SK-N-SH (cell line): ENCODE results near the gene HEBP1. TPM values are rescaled to one million over a fixed set of nuclear protein-coding genes. Genes with fewer than 3 reads are reported as not detected.

Experiments
- CTCF ChIA-PET: fragments of 300-600, 350-600 bp; formaldehyde crosslinking; extraction: SDS; loops from one replicate; lab custom pipeline; 2021; lab: Yijun Ruan, JAX
- POLR2A ChIA-PET: fragments of 350-600 bp; sonication (Branson Sonifier 250); formaldehyde crosslinking; extraction: SDS; loops from one replicate; lab custom pipeline; 2020; ENCODE audit warnings: antibody characterized with exemption, inconsistent platforms; lab: Yijun Ruan, JAX
- DNase-seq: peaks from one replicate; pipeline ENCODE4 v3.0.0; 2012
- H2AFZ ChIP-seq: fragments of 200-600 bp; sonication (generic); 2 replicates; pipeline ENCODE4 v1.8.1; 2016; ENCODE audit warnings: antibody characterized with exemption, mild to moderate bottlenecking, low read depth
- H3F3A ChIP-seq: fragments of 200-600 bp; sonication (generic); replicated peaks from 2 replicates; pipeline ENCODE3; 2016; ENCODE audit warnings: antibody characterized with exemption, mild to moderate bottlenecking; ENCODE audit not compliant: insufficient read depth
- H3K27ac ChIP-seq, 2 experiments: fragments of 200-500 bp in 1 of 2; fragments of 200-600 bp in 1 of 2; sonication (Bioruptor generic) in 1 of 2; sonication (generic), shearing (Covaris generic) in 1 of 2; 2 replicates each; pipeline versions ENCODE4 v1.5.1 to v1.6.1; 2014 to 2016; ENCODE audit warnings: low read depth in 2 of 2, inconsistent platforms in 1 of 2, low read length in 1 of 2, mild to moderate bottlenecking in 1 of 2, mixed read lengths in 1 of 2
- H3K27me3 ChIP-seq: fragments of 200-600 bp; sonication (generic), shearing (Covaris generic); 2 replicates; pipeline ENCODE4 v1.6.1; 2016; ENCODE audit warnings: mixed run types; ENCODE audit not compliant: insufficient read depth
- H3K36me3 ChIP-seq, 2 experiments: fragments of 200-500 bp in 1 of 2; fragments of 200-600 bp in 1 of 2; sonication (Bioruptor generic) in 1 of 2; sonication (generic) in 1 of 2; replicated peaks in 1 of 2; 2 replicates each; pipeline versions ENCODE3 to v1.5.1; 2014 to 2016; ENCODE audit warnings: low read length in 1 of 2, mild to moderate bottlenecking in 1 of 2; ENCODE audit not compliant: insufficient read depth in 2 of 2, control insufficient read depth in 1 of 2
- H3K4me1 ChIP-seq, 2 experiments: fragments of 200-500 bp in 1 of 2; fragments of 200-600 bp in 1 of 2; sonication (Bioruptor generic) in 1 of 2; sonication (generic), shearing (Covaris generic) in 1 of 2; 2 replicates each; pipeline versions ENCODE4 v1.5.1 to v1.6.1; 2014 to 2016; ENCODE audit warnings: low read depth in 1 of 2, low read length in 1 of 2, mixed run types in 1 of 2; ENCODE audit not compliant: insufficient read depth in 2 of 2, control insufficient read depth in 1 of 2
- H3K4me2 ChIP-seq: fragments of 200-600 bp; sonication (generic), shearing (Covaris generic); 2 replicates; pipeline ENCODE4 v1.6.1; 2017; ENCODE audit warnings: mixed run types
- H3K4me3 ChIP-seq, 2 experiments: fragments of 200-500 bp in 1 of 2; fragments of 200-600 bp in 1 of 2; sonication (Bioruptor generic) in 1 of 2; sonication (generic), shearing (Covaris generic) in 1 of 2; 2 replicates each; pipeline versions ENCODE4 v1.5.1 to v1.8.1; 2014 to 2016; ENCODE audit warnings: low read depth in 2 of 2, inconsistent platforms in 1 of 2, low read length in 1 of 2, mild to moderate bottlenecking in 1 of 2, mixed read lengths in 1 of 2, moderate library complexity in 1 of 2
- H3K79me2 ChIP-seq: fragments of 200-600 bp; sonication (generic); 2 replicates; pipeline ENCODE4 v1.8.1; 2017; ENCODE audit warnings: mild to moderate bottlenecking; ENCODE audit not compliant: insufficient read depth
- H3K9ac ChIP-seq: fragments of 200-600 bp; sonication (generic); 2 replicates; pipeline ENCODE4 v1.6.1; 2017; ENCODE audit warnings: mixed run types
- H3K9me2 ChIP-seq: fragments of 200-600 bp; sonication (generic); 2 replicates; pipeline ENCODE4 v1.6.1; 2017; ENCODE audit warnings: mixed run types
- H3K9me3 ChIP-seq: fragments of 200-600 bp; sonication (generic); 2 replicates; pipeline ENCODE4 v1.6.1; 2017; ENCODE audit warnings: mixed run types, mild to moderate bottlenecking, moderate library complexity
- H4K20me1 ChIP-seq: fragments of 200-600 bp; sonication (generic); 2 replicates; pipeline ENCODE4 v1.6.1; 2017; ENCODE audit warnings: mild to moderate bottlenecking, mixed run types; ENCODE audit not compliant: insufficient read depth
- ELF1 ChIP-seq: IDR thresholded peaks from 2 replicates; pipeline ENCODE4 v1.4.0; 2012
- FOSL2 ChIP-seq: IDR thresholded peaks from 2 replicates; pipeline ENCODE4 v1.4.0; 2012; ENCODE audit warnings: low read depth, mild to moderate bottlenecking, moderate library complexity, borderline replicate concordance
- FOXJ3 ChIP-seq: sonication (generic); formaldehyde crosslinking; IDR thresholded peaks from 2 replicates; pipeline ENCODE4 v1.5.1; 2020; ENCODE audit warnings: mild to moderate bottlenecking, missing genetic modification reagents
- FOXM1 ChIP-seq: IDR thresholded peaks from 2 replicates; pipeline ENCODE4 v1.4.0; 2012; ENCODE audit warnings: low read depth, mild to moderate bottlenecking
- MXI1 ChIP-seq: IDR thresholded peaks from 2 replicates; pipeline ENCODE4 v1.6.1; 2012; ENCODE audit warnings: mild to moderate bottlenecking, low read depth, low read length, improper control_type of control experiment
- RAD21 ChIP-seq: IDR thresholded peaks from 2 replicates; pipeline ENCODE4 v1.6.1; 2012; ENCODE audit warnings: mild to moderate bottlenecking, low read length
- SMC3 ChIP-seq: IDR thresholded peaks from 2 replicates; pipeline ENCODE4 v1.6.1; 2012; ENCODE audit warnings: low read depth, low read length, improper control_type of control experiment
- WGBS: methylation state at CpG from one replicate; pipeline ENCODE4 v1.1.6; 2017; ENCODE audit warnings: low lambda C conversion rate; 5-methylcytosine and 5-hydroxymethylcytosine counted together
- polyA plus RNA-seq, 3 experiments: library from polyadenylated mRNA; depleted of rRNA; stranded (reverse); fragments of >200 nt; gene quantifications; 2 replicates each; pipeline ENCODE4 v1.2.3, GENCODE V29; 2012
- TF ChIP-seq, protein P1 (sequence below): fragments of 150-350 bp; IDR thresholded peaks from 2 replicates; pipeline ENCODE4 v1.6.1; 2017; ENCODE audit warnings: antibody characterized with exemption, low read length, low read depth, borderline replicate concordance
- TF ChIP-seq, protein P2 (sequence below): fragments of 200-600 bp; sonication (generic); IDR thresholded peaks from 2 replicates; pipeline ENCODE4 v1.6.1; 2017; ENCODE audit warnings: antibody characterized with exemption, mild to moderate bottlenecking, moderate library complexity
- TF ChIP-seq, protein P3 (sequence below): IDR thresholded peaks from 2 replicates; pipeline ENCODE4 v1.4.0; 2012; ENCODE audit warnings: low read depth
- TF ChIP-seq, protein P4 (sequence below): IDR thresholded peaks from 2 replicates; pipeline ENCODE4; 2012

HEBP1 gene
- polyA plus RNA-seq, 1 of the 3 experiments (the other 2 are of a cell fraction): 17.9 TPM

DNA sequence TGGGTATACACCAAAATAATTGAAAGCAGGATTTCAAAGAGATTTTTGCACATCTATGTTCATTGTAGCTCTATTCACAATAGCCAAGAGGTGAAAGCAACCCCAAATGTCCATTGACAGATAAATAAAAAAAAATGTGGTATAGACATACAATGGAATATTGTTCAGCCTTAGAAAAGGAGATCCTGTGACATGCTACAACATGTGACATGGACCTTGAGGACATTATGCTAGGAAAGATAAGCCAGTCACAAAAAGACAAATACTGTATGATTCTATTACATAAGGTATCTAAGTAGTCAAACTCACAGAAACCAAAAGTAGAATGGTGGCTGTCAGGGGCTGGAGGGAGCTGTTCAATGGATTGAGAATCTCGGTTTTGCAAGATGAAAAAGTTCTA, 60.2 kb downstream of the HEBP1 start:
- H3K4me2 ChIP-seq: no peak overlapping the region
- ChIA-PET CTCF (no interaction called here), POLR2A (no interaction called here)
- no peaks in the 10 kb centered on the region for H3K9me2 ChIP-seq
- H3K9ac ChIP-seq: no peak overlapping the region
- no peaks in the 10 kb centered on the region for H3K9me3 ChIP-seq
- no peaks in the 10 kb centered on the region for H3K27me3 ChIP-seq
- no peak overlapping the region for H2AFZ ChIP-seq
- no peaks in the 10 kb centered on the region for H3F3A ChIP-seq
- whole genome bisulfite sequencing: 70% methylated on average over 1 of the region's 1 CpG
- H3K36me3 ChIP-seq: no peaks in the 10 kb centered on the region
- H3K4me1 ChIP-seq: no peaks in the 10 kb centered on the region
- no peak overlapping the region for H3K4me3 ChIP-seq
- no peaks in the 10 kb centered on the region for H3K79me2 ChIP-seq
- no peaks in the 10 kb centered on the region for H4K20me1 ChIP-seq
- TF ChIP-seq, protein P1, sequence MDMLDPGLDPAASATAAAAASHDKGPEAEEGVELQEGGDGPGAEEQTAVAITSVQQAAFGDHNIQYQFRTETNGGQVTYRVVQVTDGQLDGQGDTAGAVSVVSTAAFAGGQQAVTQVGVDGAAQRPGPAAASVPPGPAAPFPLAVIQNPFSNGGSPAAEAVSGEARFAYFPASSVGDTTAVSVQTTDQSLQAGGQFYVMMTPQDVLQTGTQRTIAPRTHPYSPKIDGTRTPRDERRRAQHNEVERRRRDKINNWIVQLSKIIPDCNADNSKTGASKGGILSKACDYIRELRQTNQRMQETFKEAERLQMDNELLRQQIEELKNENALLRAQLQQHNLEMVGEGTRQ: no peak
- no peak for DNase-seq
- H3K27ac ChIP-seq: no peak overlapping the region

DNA sequence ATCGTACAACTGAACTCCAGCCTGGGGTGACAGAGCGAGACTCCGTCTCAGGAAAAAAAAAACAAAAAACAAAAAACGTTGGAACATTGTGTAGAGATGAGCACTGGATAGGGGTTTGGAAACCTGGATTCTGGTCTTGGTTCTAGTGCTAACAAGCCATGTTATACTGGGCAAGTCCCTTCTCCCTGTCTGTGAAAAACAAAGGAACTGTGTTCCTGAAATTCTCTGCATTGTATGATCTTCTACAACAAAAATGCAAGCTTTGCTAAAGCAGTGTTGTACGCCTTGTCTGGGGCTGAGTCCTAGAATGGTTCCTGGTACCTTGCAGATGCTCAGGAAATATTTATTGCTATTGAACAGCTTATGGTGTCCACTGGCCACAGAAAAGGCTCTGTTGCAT, 61.5 kb downstream of the HEBP1 start:
- no peak for DNase-seq
- Histone ChIP-seq H3K4me2 (no peak overlapping the region), H3K9me3 (no peaks in the 10 kb centered on the region), H3K27me3 (no peaks in the 10 kb centered on the region), H3K9me2 (no peaks in the 10 kb centered on the region), H3K4me3 (no peak overlapping the region), H3F3A (no peaks in the 10 kb centered on the region), H4K20me1 (no peaks in the 10 kb centered on the region), H3K9ac (no peak overlapping the region), H3K79me2 (no peaks in the 10 kb centered on the region), H3K27ac (no peak overlapping the region), H2AFZ (no peak overlapping the region), H3K36me3 (no peaks in the 10 kb centered on the region), H3K4me1 (no peaks in the 10 kb centered on the region)
- ChIA-PET POLR2A (no interaction called here), CTCF (no interaction called here)
- TF ChIP-seq, protein P1: no peak
- TF ChIP-seq FOXM1 (no peak), RAD21 (no peak), SMC3 (no peak), MXI1 (no peak), FOSL2 (no peak), FOXJ3 (CRISPR knock-in tag) (no peak), ELF1 (no peak)
- TF ChIP-seq, protein P2, sequence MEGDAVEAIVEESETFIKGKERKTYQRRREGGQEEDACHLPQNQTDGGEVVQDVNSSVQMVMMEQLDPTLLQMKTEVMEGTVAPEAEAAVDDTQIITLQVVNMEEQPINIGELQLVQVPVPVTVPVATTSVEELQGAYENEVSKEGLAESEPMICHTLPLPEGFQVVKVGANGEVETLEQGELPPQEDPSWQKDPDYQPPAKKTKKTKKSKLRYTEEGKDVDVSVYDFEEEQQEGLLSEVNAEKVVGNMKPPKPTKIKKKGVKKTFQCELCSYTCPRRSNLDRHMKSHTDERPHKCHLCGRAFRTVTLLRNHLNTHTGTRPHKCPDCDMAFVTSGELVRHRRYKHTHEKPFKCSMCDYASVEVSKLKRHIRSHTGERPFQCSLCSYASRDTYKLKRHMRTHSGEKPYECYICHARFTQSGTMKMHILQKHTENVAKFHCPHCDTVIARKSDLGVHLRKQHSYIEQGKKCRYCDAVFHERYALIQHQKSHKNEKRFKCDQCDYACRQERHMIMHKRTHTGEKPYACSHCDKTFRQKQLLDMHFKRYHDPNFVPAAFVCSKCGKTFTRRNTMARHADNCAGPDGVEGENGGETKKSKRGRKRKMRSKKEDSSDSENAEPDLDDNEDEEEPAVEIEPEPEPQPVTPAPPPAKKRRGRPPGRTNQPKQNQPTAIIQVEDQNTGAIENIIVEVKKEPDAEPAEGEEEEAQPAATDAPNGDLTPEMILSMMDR: no peak
- TF ChIP-seq, protein P3, sequence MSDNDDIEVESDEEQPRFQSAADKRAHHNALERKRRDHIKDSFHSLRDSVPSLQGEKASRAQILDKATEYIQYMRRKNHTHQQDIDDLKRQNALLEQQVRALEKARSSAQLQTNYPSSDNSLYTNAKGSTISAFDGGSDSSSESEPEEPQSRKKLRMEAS: no peak
- TF ChIP-seq, protein P4, sequence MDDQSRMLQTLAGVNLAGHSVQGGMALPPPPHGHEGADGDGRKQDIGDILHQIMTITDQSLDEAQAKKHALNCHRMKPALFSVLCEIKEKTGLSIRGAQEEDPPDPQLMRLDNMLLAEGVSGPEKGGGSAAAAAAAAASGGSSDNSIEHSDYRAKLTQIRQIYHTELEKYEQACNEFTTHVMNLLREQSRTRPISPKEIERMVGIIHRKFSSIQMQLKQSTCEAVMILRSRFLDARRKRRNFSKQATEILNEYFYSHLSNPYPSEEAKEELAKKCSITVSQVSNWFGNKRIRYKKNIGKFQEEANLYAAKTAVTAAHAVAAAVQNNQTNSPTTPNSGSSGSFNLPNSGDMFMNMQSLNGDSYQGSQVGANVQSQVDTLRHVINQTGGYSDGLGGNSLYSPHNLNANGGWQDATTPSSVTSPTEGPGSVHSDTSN: no peak
- WGBS: 71% methylated on average over 5 of the region's 5 CpGs
